Panc1 (cell line): Measurements from ENCODE around the gene FGGY. TPM values are rescaled to one million over a fixed set of nuclear protein-coding genes. Genes with fewer than 3 reads are reported as not detected.

Experiments
- ATAC-seq: fragments of 200-7000 bp; cut with Tn5 transposase; 2 replicates; pipeline ENCODE4 v1.9.1; 2020; ENCODE audit warnings: mild to moderate bottlenecking, moderate library complexity
- BruUV-seq: library from RNA; stranded (reverse); fragments of 400-500 nt; replicated peaks from 2 replicates; lab custom pipeline; 2021; lab: Mats Ljungman, UMichigan
- CTCF ChIA-PET: fragments of 300-600 bp; sonication (Branson Sonifier 250); formaldehyde crosslinking; loops from one replicate; lab custom pipeline; 2022; ENCODE audit warnings: antibody characterized with exemption; lab: Charles Lee
- POLR2A ChIA-PET: fragments of 300-600 bp; sonication (Branson Sonifier 250); formaldehyde crosslinking; loops from one replicate; lab custom pipeline; 2022; ENCODE audit warnings: antibody characterized with exemption; lab: Charles Lee
- DNase-seq: peaks from one replicate; pipeline ENCODE4 v3.0.0-alpha.2; 2010; ENCODE audit warnings: low read depth, low spot score
- H3K27ac ChIP-seq: 2 replicates; pipeline ENCODE4 v1.5.1; 2011; ENCODE audit warnings: mild to moderate bottlenecking, low read length, inconsistent platforms
- H3K27me3 ChIP-seq: fragments of 200-500 bp; sonication (Bioruptor generic); 2 replicates; pipeline ENCODE4 v1.6.0; 2014; ENCODE audit warnings: low read length, inconsistent platforms; ENCODE audit not compliant: control insufficient read depth, insufficient read depth
- H3K36me3 ChIP-seq: fragments of 200-500 bp; sonication (Bioruptor generic); 2 replicates; pipeline ENCODE4 v1.5.1; 2014; ENCODE audit warnings: inconsistent platforms, mild to moderate bottlenecking, low read length, moderate library complexity; ENCODE audit not compliant: control insufficient read depth, insufficient read depth
- H3K4me1 ChIP-seq: 2 replicates; pipeline ENCODE4 v1.5.1; 2011; ENCODE audit warnings: inconsistent platforms, mild to moderate bottlenecking, low read length, moderate library complexity; ENCODE audit not compliant: control insufficient read depth, insufficient read depth
- H3K4me3 ChIP-seq, 2 experiments: 2 replicates each; pipeline ENCODE4 v1.5.1; 2011 to 2012; ENCODE audit warnings: low read depth in 2 of 2, low read length in 2 of 2, mild to moderate bottlenecking in 2 of 2, inconsistent platforms in 1 of 2, moderate library complexity in 1 of 2
- H3K9me3 ChIP-seq: fragments of 200-500 bp; sonication (Bioruptor generic); 2 replicates; pipeline ENCODE4 v1.5.1; 2014; ENCODE audit warnings: low read depth, mild to moderate bottlenecking, inconsistent platforms, low read length, moderate library complexity; ENCODE audit not compliant: control insufficient read depth, insufficient read depth
- POLR2AphosphoS5 ChIP-seq: IDR thresholded peaks from 2 replicates; pipeline ENCODE4 v1.6.1; 2012; ENCODE audit warnings: mild to moderate bottlenecking, low read depth, low read length, moderate library complexity
- SIN3A ChIP-seq: IDR thresholded peaks from 2 replicates; pipeline ENCODE4 v1.6.1; 2012; ENCODE audit warnings: low read depth, mild to moderate bottlenecking, low read length, moderate library complexity, borderline replicate concordance; ENCODE audit not compliant: insufficient read depth
- TCF7L2 ChIP-seq: IDR thresholded peaks from 2 replicates; pipeline ENCODE4 v1.6.1; 2011; ENCODE audit warnings: mild to moderate bottlenecking, low read depth, low read length, inconsistent platforms
- in situ Hi-C: cut with HindIII; loops from 2 replicates; pipeline ENCODE4 v1.10.0; 2016; ENCODE audit warnings: low sequenced_read_pairs, low pct_unique_long_range_greater_than_20kb
- intact Hi-C: fragments of 100-400 bp; cut with micrococcal nuclease; formaldehyde crosslinking; loops from one replicate; pipeline ENCODE4 v1.10.0; 2022; ENCODE audit not compliant: unreplicated experiment
- total RNA-seq: library from RNA; stranded (reverse); gene quantifications from one replicate; pipeline ENCODE4 v1.2.1, GENCODE V29; 2021; ENCODE audit not compliant: unreplicated experiment
- TF ChIP-seq, protein P1 (sequence below): fragments of 450-650 bp; IDR thresholded peaks from 2 replicates; pipeline ENCODE4 v1.5.1; 2017; ENCODE audit warnings: mild to moderate bottlenecking
- TF ChIP-seq, protein P2 (sequence below), 2 experiments: IDR thresholded peaks; 2 replicates each; pipeline ENCODE4 v1.6.1; 2011 to 2012; ENCODE audit warnings: low read depth in 2 of 2, control low read depth in 1 of 2, low read length in 1 of 2, mild to moderate bottlenecking in 1 of 2, moderate library complexity in 1 of 2; ENCODE audit not compliant: insufficient read depth in 1 of 2

The FGGY gene
- total RNA-seq, 1 experiment from 2014 or later: 15.5 TPM

DNA sequence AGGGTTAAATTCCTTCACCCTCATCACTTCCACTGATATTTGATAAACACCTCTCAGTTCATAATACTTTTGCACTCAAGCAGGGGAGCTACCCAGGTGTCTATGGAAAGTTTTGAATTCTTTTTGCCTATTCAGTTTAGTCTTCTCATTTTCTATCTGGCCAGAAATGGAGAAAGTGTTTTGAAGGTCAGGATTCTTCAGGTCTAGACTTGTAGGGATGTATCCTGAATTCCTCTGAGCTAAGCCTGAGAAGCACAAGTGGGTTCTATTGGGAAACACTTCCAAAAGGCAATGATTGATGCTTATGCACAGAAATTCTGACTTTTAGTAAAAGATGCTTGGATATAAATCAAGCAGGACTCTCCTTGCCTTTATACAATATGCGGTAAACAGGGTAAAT, 300.1 kb downstream of the FGGY start:
- no peaks in the 10 kb centered on the region for H3K36me3 ChIP-seq
- TF ChIP-seq TCF7L2: no peak
- TF ChIP-seq POLR2AphosphoS5: no peak
- TF ChIP-seq, protein P1, sequence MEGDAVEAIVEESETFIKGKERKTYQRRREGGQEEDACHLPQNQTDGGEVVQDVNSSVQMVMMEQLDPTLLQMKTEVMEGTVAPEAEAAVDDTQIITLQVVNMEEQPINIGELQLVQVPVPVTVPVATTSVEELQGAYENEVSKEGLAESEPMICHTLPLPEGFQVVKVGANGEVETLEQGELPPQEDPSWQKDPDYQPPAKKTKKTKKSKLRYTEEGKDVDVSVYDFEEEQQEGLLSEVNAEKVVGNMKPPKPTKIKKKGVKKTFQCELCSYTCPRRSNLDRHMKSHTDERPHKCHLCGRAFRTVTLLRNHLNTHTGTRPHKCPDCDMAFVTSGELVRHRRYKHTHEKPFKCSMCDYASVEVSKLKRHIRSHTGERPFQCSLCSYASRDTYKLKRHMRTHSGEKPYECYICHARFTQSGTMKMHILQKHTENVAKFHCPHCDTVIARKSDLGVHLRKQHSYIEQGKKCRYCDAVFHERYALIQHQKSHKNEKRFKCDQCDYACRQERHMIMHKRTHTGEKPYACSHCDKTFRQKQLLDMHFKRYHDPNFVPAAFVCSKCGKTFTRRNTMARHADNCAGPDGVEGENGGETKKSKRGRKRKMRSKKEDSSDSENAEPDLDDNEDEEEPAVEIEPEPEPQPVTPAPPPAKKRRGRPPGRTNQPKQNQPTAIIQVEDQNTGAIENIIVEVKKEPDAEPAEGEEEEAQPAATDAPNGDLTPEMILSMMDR: no peak
- TF ChIP-seq, protein P2, sequence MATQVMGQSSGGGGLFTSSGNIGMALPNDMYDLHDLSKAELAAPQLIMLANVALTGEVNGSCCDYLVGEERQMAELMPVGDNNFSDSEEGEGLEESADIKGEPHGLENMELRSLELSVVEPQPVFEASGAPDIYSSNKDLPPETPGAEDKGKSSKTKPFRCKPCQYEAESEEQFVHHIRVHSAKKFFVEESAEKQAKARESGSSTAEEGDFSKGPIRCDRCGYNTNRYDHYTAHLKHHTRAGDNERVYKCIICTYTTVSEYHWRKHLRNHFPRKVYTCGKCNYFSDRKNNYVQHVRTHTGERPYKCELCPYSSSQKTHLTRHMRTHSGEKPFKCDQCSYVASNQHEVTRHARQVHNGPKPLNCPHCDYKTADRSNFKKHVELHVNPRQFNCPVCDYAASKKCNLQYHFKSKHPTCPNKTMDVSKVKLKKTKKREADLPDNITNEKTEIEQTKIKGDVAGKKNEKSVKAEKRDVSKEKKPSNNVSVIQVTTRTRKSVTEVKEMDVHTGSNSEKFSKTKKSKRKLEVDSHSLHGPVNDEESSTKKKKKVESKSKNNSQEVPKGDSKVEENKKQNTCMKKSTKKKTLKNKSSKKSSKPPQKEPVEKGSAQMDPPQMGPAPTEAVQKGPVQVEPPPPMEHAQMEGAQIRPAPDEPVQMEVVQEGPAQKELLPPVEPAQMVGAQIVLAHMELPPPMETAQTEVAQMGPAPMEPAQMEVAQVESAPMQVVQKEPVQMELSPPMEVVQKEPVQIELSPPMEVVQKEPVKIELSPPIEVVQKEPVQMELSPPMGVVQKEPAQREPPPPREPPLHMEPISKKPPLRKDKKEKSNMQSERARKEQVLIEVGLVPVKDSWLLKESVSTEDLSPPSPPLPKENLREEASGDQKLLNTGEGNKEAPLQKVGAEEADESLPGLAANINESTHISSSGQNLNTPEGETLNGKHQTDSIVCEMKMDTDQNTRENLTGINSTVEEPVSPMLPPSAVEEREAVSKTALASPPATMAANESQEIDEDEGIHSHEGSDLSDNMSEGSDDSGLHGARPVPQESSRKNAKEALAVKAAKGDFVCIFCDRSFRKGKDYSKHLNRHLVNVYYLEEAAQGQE (IDR thresholded peaks at IDR 0.05; ENCODE audit: insufficient read depth in 1 of 2, low read depth in 2 of 2, low read length in 1 of 2): no peak
- no peak for TF ChIP-seq SIN3A
- no peak overlapping the region for H3K27ac ChIP-seq
- DNase-seq (no peak), ATAC-seq (no peak)
- no peak overlapping the region for H3K4me3 ChIP-seq
- CTCF ChIA-PET: no interaction called here
- in situ Hi-C loops (no loop called here), intact Hi-C loops (no loop called here)
- H3K27me3 ChIP-seq: no peaks in the 10 kb centered on the region
- H3K9me3 ChIP-seq: no peaks in the 10 kb centered on the region
- POLR2A ChIA-PET: no interaction called here
- no TSS peak for BruUV-seq
- no peaks in the 10 kb centered on the region; the same call in 1 of the 2 replicates for H3K4me1 ChIP-seq

DNA sequence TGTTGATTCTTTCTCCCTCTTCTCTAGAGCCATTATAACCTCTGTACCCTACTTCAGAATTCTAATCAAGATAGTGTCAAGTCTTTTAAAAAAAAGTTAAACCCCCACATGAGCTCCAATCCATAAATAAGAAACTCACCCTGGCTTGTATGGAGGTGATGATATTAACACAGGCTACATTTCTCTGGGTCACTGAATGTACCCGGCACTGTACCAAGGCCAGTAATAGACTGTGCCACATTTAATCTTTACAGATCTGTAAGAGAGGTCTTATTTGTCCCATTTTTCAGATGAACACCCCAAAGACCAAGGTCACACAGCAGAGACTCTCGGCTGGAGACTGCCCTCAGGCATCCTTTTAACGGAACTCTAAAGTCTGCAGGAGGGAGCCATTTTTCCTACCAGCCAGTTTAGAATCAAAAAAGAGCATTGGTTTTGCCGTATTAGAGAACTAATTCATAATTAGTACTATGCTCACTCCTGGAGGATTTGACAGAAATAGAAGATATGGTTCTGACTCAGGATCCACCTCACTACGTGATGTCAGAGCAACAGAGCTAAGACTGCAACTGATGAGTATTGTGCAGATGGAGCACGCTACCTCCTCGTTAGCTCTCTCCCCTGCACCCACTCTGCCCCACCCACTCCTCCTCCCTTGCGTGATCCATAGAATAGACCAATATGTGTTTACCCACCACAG, 300.7 kb downstream of the FGGY start:
- ChIA-PET POLR2A (no interaction called here), CTCF (no interaction called here)
- TF ChIP-seq SIN3A (no peak), POLR2AphosphoS5 (no peak), TCF7L2 (no peak)
- TF ChIP-seq, protein P2 (IDR thresholded peaks at IDR 0.05; ENCODE audit: insufficient read depth in 1 of 2, low read depth in 2 of 2, low read length in 1 of 2): no peak
- TF ChIP-seq, protein P1: no peak
- in situ Hi-C loops (no loop called here), intact Hi-C loops (no loop called here)
- no peak overlapping the region for H3K27ac ChIP-seq
- H3K36me3 ChIP-seq: no peaks in the 10 kb centered on the region
- no peaks in the 10 kb centered on the region for H3K9me3 ChIP-seq
- no peak overlapping the region for H3K4me3 ChIP-seq
- no peaks in the 10 kb centered on the region; the same call in 1 of the 2 replicates for H3K4me1 ChIP-seq
- no TSS peak for BruUV-seq
- no peak for DNase-seq
- H3K27me3 ChIP-seq: no peaks in the 10 kb centered on the region
- no peak for ATAC-seq
